ENCODE data around the gene PDE4B. TPM values are rescaled to one million over a fixed set of nuclear protein-coding genes. Genes with fewer than 3 reads are reported as not detected.
"Not testable (repeated sequence)": the region's sequence is repeated elsewhere in the genome, so short reads cannot be mapped to it uniquely, and the experiment has no call there.

PDE4B gene
- total and polyA plus RNA-seq, 2 of the 13 experiments (the other 11 are each of a cell fraction or from before 2014, with no cell fraction given), result not detected

- H4K20me1 ChIP-seq (ENCODE audit: insufficient read depth, low read length); H3K79me2 ChIP-seq (ENCODE audit: insufficient read depth, low read length); H3K27ac ChIP-seq (ENCODE audit: extremely low read length, insufficient read depth, low read length); H3K9ac ChIP-seq (ENCODE audit: insufficient read depth, low read depth, low read length); H3K4me3 ChIP-seq (replicated peaks in 1 of 3; ENCODE audit: insufficient read depth in 1 of 3, low read depth in 2 of 3, low read length in 3 of 3); POLR2A ChIA-PET; H3K4me2 ChIP-seq (ENCODE audit: low read depth, low read length); intact Hi-C loops (cut with micrococcal nuclease; ENCODE audit: unreplicated experiment); H3K27me3 ChIP-seq (ENCODE audit: control insufficient read depth in 1 of 2, insufficient read depth in 2 of 2, low read length in 2 of 2); H3K4me1 ChIP-seq (ENCODE audit: insufficient read depth, low read length); CTCF ChIA-PET (ENCODE audit: low intra/inter-chr PET ratio, low total read pairs); H2AFZ ChIP-seq (ENCODE audit: low read length); FAIRE-seq; BruUV-seq (replicated peaks); DNase-seq (ENCODE audit: low spot score); ATAC-seq; in situ Hi-C loops (cut with HindIII; ENCODE audit: extremely low pct_ligation_motif_present, low pct_unique_long_range_greater_than_20kb); H3K36me3 ChIP-seq (replicated peaks in 1 of 2; ENCODE audit: control insufficient read depth in 1 of 2, insufficient read depth in 2 of 2, low read length in 2 of 2): not testable (repeated sequence)
- H3K9me3 ChIP-seq (ENCODE audit: low read length), result peaks cover 31% of the 10 kb centered on the region
- 8% methylated on average over 3 of the region's 3 CpGs for WGBS (ENCODE audit: low lambda C conversion rate)
Observed at GRCh38 chr1:66420171-66420570, 627.5 kb downstream of the PDE4B start.

DNA sequence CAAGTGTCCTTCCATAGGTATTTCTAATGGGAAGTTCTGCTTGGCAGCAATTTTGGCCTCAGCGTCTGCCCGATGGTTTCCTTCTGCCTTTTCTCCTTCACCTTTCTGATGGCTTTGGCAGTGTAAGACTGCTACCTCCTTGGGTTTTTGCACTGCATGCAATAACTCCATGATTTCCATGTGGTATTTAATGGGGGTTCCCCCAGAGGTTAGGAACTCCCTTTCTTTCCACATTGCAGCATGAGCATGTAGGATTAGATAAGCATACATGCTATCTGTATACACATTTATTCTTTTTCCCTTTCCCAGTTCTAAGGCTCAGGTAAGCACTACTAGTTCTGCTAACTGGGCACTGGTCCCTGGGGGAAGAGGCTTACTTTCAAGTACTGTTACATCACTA lies 628.2 kb downstream of the PDE4B start:
- intact Hi-C loops (cut with micrococcal nuclease; ENCODE audit: unreplicated experiment); H2AFZ ChIP-seq (ENCODE audit: low read length); H3K27me3 ChIP-seq (ENCODE audit: control insufficient read depth in 1 of 2, insufficient read depth in 2 of 2, low read length in 2 of 2); FAIRE-seq; in situ Hi-C loops (cut with HindIII; ENCODE audit: extremely low pct_ligation_motif_present, low pct_unique_long_range_greater_than_20kb); H3K27ac ChIP-seq (ENCODE audit: extremely low read length, insufficient read depth, low read length); ATAC-seq; BruUV-seq (replicated peaks); CTCF ChIA-PET (ENCODE audit: low intra/inter-chr PET ratio, low total read pairs); H4K20me1 ChIP-seq (ENCODE audit: insufficient read depth, low read length); DNase-seq (ENCODE audit: low spot score); H3K79me2 ChIP-seq (ENCODE audit: insufficient read depth, low read length); H3K4me3 ChIP-seq (replicated peaks in 1 of 3; ENCODE audit: insufficient read depth in 1 of 3, low read depth in 2 of 3, low read length in 3 of 3); H3K4me1 ChIP-seq (ENCODE audit: insufficient read depth, low read length); H3K4me2 ChIP-seq (ENCODE audit: low read depth, low read length); POLR2A ChIA-PET; H3K36me3 ChIP-seq (replicated peaks in 1 of 2; ENCODE audit: control insufficient read depth in 1 of 2, insufficient read depth in 2 of 2, low read length in 2 of 2); H3K9ac ChIP-seq (ENCODE audit: insufficient read depth, low read depth, low read length): not testable (repeated sequence)
- 96% methylated on average over 2 of the region's 2 CpGs for WGBS (ENCODE audit: low lambda C conversion rate)
- H3K9me3 ChIP-seq (ENCODE audit: low read length), result peaks cover 31% of the 10 kb centered on the region

DNA sequence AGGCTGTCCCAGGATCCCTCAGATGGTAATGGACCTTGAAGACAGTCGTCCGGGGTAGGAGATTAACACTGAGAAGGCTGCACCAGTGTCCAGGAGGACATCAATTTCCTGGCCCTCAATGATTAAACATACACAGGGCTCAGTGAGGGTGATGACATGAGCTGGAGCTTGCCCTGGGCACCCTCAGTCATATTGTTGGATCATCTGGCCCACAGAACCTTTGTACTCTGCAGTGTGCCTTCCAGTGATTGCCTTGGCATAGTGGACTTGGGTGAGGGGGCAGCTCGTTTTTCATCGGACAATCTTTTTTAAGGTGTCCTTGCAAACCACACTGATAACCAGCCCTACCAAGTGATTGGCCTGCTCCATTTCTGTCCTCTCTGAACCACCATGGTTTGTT lies 630.1 kb downstream of the PDE4B start:
- Histone ChIP-seq H3K9ac (ENCODE audit: insufficient read depth, low read depth, low read length) (no peak overlapping the region), H2AFZ (ENCODE audit: low read length) (no peak overlapping the region), H3K4me2 (ENCODE audit: low read depth, low read length) (no peak overlapping the region), H3K27me3 (ENCODE audit: control insufficient read depth in 1 of 2, insufficient read depth in 2 of 2, low read length in 2 of 2) (no peaks in the 10 kb centered on the region), H3K4me3 (replicated peaks in 1 of 3; ENCODE audit: insufficient read depth in 1 of 3, low read depth in 2 of 3, low read length in 3 of 3) (no peak overlapping the region), H3K27ac (ENCODE audit: extremely low read length, insufficient read depth, low read length) (no peak overlapping the region), H3K79me2 (ENCODE audit: insufficient read depth, low read length) (no peaks in the 10 kb centered on the region), H3K9me3 (ENCODE audit: low read length) (peaks cover 15% of the 10 kb centered on the region), H4K20me1 (ENCODE audit: insufficient read depth, low read length) (no peaks in the 10 kb centered on the region), H3K4me1 (ENCODE audit: insufficient read depth, low read length) (no peaks in the 10 kb centered on the region), H3K36me3 (replicated peaks in 1 of 2; ENCODE audit: control insufficient read depth in 1 of 2, insufficient read depth in 2 of 2, low read length in 2 of 2) (no peaks in the 10 kb centered on the region)
- ChIA-PET CTCF (ENCODE audit: low intra/inter-chr PET ratio, low total read pairs) (no interaction called here), POLR2A (no interaction called here)
- in situ Hi-C loops (cut with HindIII; ENCODE audit: extremely low pct_ligation_motif_present, low pct_unique_long_range_greater_than_20kb) (no loop called here), intact Hi-C loops (cut with micrococcal nuclease; ENCODE audit: unreplicated experiment) (no loop called here)
- ATAC-seq (no peak), DNase-seq (ENCODE audit: low spot score) (no peak), FAIRE-seq (no peak)
- BruUV-seq (replicated peaks), result no TSS peak
- WGBS (ENCODE audit: low lambda C conversion rate), result 28% methylated on average over 4 of the region's 4 CpGs
- TF ChIP-seq, protein P1, sequence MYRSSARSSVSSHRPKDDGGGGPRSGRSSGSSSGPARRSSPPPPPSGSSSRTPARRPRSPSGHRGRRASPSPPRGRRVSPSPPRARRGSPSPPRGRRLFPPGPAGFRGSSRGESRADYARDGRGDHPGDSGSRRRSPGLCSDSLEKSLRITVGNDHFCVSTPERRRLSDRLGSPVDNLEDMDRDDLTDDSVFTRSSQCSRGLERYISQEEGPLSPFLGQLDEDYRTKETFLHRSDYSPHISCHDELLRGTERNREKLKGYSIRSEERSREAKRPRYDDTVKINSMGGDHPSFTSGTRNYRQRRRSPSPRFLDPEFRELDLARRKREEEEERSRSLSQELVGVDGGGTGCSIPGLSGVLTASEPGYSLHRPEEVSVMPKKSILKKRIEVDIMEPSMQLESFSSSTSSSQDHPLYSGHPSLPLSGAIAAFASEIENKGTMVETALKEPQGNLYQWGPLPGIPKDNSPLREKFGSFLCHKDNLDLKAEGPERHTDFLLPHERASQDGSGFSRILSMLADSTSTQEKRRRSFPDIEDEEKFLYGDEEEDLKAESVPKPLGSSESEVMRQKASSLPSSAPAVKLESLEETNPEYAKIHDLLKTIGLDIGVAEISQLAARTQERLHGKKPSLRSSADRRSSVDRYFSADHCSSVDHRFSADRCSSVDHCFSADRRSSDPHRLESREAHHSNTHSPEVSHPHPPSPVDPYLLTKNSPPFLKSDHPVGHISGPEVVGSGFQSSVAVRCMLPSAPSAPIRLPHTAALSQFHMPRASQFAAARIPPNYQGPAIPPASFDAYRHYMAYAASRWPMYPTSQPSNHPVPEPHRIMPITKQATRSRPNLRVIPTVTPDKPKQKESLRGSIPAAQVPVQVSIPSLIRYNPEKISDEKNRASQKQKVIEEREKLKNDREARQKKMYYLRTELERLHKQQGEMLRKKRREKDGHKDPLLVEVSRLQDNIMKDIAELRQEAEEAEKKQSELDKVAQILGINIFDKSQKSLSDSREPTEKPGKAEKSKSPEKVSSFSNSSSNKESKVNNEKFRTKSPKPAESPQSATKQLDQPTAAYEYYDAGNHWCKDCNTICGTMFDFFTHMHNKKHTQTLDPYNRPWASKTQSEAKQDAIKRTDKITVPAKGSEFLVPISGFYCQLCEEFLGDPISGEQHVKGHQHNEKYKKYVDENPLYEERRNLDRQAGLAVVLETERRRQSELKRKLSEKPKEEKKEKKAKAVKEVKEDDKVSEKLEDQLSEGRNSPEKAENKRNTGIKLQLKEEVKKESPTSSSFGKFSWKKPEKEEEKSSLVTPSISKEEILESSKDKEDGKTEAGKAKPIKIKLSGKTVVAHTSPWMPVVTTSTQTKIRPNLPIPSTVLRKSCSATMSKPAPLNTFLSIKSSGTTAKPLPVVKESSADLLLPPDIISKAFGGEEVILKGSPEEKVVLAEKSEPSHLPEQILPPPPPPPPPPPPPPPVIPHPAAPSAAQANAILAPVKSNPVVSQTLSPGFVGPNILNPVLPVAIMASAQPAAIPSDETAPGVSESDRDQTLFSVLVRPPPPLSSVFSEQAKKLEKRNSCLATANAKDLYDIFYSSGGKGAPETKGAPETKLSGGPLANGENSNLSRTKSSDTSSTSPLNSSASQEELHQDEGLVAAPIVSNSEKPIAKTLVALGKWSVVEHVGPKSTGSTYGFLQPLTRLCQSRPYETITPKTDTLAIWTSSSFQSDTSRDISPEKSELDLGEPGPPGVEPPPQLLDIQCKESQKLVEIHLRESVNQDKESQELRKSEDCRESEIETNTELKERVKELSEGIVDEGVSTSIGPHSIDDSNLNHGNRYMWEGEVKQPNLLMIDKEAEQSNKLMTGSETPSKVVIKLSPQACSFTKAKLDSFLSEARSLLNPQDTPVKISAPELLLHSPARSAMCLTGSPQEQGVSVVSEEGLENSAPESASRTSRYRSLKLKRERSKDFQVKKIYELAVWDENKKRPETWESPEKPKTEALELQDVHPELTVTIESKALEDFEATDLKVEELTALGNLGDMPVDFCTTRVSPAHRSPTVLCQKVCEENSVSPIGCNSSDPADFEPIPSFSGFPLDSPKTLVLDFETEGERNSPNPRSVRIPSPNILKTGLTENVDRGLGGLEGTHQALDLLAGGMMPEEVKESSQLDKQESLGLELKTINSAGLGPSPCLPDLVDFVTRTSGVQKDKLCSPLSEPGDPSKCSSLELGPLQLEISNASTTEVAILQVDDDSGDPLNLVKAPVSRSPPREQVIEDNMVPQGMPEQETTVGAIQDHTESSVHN (CRISPR knock-in tag; IDR thresholded peaks at IDR 0.05), result no peak
- TF ChIP-seq ESRRA (CRISPR knock-in tag; IDR thresholded peaks at IDR 0.05; ENCODE audit: low read depth), result no peak
- no peak for TF ChIP-seq NR2F1 (CRISPR knock-in tag; IDR thresholded peaks at IDR 0.05)

All from HepG2 (cell line).